GM21619 (cell line): Measurements from ENCODE around the gene RAD21L1.

Experiments
- ATAC-seq: cut with Tn5 transposase; IDR thresholded peaks from one replicate; pipeline ENCODE4 v1.9.1; 2021; ENCODE audit not compliant: unreplicated experiment

RAD21L1 gene

DNA sequence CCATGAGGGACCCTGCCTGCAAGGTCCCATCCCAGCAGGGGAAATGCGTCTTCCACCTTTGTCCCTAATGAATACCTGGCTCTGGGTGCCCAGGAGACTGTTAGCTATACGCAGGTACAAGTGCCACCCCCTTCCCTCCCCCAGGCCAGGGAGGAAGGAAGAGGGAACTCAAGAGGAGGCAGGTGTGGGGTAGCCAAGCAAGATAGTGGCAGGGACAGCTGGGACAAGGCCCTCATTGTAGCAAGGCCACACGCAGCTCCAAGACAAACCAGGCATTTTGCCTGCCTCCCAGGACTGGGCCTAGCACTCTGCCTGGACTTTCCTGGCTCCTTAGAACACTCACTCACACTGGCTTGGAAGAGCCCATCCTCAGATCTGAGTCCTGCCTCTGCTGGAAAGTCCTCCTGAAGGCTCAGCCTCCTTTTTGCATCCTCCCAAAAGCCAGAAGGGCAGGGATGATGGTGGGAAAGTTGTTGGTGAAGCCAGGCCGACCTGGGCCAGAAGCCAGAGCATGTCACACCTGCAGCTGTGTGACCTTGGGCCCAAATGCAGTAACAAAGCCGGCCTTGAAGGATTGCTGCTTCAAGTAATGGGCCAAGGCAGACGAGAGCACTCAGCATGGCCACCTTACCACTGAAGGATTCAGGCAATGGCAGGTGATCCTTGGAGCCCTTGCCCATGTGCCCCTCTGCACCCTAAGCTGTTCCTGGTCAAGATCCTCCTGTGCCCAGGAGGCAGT lies 68.0 kb downstream of the RAD21L1 start:
- ATAC-seq, result no peak

DNA sequence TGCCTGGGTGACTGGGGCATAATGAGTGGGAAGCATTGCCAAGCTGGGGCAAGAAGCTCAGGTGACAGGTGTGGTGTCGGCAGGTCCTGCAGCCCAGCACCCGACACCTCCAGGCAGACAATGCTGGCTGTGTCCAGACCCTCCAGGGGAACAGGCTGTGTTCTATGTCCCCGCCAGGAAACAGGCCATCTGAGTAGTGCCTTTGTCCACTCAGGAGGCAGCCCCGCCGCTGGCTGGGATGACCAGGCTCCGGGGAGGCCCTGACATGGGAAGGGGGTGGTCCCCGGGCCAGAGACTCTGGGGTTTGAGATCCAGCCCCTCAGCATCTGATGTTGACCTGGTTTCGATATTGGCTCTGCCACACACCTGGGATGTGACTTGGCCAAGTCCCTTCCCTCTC lies 68.7 kb downstream of the RAD21L1 start:
- ATAC-seq, result no peak

DNA sequence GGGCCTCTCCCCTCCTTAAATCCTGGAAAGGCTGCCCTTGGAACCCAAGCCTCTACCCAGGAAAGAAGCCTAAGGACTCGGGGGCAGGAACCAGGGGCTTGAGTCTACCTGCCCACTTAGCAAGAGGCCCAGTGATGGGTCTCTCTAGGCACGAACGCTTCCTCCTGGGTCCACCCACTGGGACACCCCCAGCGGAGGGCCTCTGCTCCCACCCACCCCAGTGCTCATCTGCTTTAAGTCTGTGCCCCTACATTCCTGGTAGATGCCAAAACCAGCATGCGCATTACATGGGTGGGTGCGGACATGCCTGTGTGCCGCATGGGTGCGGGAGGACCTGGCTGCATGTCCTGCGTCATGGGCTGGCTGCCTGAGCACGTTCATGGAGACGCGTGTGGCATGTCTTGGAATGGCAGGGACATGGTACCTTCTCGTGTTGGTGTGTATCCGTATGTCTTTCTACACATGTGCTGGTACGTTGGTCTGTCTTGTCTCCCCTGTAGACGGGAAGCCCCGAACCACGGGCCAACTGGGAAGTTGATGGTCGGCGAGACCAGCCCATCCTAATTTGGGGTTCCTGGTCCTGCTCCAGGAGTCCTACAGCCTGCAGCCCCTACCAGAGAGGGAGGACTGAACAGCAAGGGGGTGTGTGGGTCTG lies 69.6 kb downstream of the RAD21L1 start:
- no peak for ATAC-seq

DNA sequence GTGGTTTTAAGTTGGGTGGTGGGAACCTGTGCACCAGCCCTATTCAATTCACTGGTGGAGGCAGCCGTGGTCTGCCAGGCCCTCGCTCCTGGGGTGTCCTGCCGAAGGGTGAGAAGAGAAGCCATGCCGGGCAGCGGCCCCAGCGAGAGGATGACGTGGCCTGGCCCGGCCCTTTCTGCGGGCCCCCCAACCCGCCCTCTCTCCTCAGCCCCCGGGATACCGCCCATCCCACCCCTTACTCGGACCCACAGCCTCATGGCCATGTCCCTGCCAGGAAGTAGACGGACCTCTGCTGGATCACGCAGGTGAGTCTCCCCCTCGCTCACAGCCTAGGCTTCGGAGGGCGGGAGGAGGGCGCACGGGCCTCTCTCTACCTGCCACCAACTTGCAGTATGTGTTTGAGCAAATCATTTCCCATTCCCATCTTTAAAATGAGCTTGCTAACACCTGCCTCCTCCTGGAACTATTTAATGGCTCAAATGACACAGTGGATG lies 70.3 kb downstream of the RAD21L1 start:
- no peak for ATAC-seq

GRCh38 chr20:1296922-1297321 lies 71.1 kb downstream of the RAD21L1 start:
- ATAC-seq, result no peak

- ATAC-seq, result no peak
Measured at GRCh38 chr20:1297486-1297885, 71.6 kb downstream of the RAD21L1 start.

DNA sequence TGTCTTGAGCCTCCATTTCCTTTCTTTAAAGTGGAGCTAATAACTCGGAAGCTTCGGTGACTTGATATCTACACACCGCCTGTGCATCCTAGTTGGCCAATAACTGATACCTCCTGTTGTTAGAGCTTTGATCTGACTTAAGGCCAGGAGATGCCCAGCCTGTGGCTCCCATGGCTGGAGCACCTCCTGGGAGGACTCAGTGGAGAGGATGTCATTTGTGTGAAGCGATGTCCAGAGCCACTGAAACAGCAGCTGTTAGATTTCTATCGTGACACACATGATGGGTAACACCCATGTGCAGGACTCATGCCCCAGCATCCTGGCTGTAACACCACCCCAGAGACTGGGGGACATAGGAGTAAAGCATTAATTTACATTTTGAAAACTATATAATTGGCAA lies 72.3 kb downstream of the RAD21L1 start:
- ATAC-seq, result no peak

DNA sequence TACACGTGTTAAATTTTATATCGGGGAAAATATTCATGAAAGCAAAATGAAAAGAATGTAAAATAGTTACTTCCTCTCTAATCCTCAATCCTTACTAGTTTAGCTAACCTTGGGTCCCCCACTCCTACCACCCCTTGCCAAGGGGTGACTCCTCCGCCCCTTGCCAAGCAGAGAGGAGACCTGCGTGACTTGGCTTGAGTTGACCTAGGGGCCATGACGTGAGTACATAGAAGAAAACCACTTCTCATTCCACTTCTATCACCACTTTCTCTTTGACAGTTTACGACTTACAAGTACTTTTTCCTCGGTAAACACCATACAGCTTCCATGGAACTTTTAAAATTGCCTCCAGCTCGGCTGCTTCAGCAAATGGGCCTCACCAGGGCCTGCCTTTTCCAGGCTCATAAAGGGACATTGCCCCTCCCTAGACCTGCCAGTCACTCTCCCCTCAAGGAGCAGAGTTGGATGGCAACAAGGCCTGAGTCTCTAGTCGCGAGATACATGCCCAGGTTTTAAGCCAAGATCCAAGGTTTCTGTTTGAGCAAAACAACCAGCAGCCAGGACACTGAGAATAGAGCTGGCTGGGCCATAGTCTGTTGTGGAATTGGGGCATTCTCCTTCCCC lies 73.2 kb downstream of the RAD21L1 start:
- no peak for ATAC-seq

DNA sequence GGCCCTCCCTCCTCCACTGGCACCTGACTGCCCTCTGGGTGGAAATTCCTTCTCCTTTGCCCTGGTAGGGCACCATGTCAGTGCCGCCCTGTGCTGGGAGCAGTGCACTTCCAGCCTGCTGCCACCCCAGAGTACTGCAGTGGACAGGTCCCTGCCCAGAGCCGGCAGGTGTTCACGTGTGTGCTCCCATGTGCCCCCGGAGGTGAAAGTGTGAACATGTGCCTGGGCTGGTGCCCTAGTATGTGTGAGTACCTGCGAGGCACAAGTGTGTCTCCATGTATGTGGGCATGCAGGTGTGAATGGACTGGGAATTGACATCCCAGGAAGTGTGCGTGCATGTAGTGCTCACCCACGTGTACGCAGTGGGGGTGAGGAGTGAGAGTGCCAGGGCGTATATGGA lies 73.7 kb downstream of the RAD21L1 start:
- ATAC-seq, result no peak

- ATAC-seq, result no peak
Measured at GRCh38 chr20:1300083-1300840, 74.4 kb downstream of the RAD21L1 start.

GRCh38 chr20:1301031-1301529 lies 75.2 kb downstream of the RAD21L1 start:
- ATAC-seq, result no peak

GRCh38 chr20:1302685-1303541 lies 77.1 kb downstream of the RAD21L1 start:
- no peak for ATAC-seq

- no peak for ATAC-seq
Measured at GRCh38 chr20:1304710-1305515, 79.1 kb downstream of the RAD21L1 start.
